GM10266 (cell line): ENCODE data around the gene PIPOX.

Experiments
- DNase-seq: peaks from one replicate; pipeline ENCODE4 v3.0.0; 2012; ENCODE audit errors: extremely low spot score
- TF ChIP-seq, protein P1 (sequence below): IDR thresholded peaks from 2 replicates; pipeline ENCODE4 v1.5.1; 2012; ENCODE audit warnings: mild to moderate bottlenecking, low read depth; ENCODE audit not compliant: control insufficient read depth, insufficient read depth; ENCODE audit errors: missing control alignments

The PIPOX gene

DNA sequence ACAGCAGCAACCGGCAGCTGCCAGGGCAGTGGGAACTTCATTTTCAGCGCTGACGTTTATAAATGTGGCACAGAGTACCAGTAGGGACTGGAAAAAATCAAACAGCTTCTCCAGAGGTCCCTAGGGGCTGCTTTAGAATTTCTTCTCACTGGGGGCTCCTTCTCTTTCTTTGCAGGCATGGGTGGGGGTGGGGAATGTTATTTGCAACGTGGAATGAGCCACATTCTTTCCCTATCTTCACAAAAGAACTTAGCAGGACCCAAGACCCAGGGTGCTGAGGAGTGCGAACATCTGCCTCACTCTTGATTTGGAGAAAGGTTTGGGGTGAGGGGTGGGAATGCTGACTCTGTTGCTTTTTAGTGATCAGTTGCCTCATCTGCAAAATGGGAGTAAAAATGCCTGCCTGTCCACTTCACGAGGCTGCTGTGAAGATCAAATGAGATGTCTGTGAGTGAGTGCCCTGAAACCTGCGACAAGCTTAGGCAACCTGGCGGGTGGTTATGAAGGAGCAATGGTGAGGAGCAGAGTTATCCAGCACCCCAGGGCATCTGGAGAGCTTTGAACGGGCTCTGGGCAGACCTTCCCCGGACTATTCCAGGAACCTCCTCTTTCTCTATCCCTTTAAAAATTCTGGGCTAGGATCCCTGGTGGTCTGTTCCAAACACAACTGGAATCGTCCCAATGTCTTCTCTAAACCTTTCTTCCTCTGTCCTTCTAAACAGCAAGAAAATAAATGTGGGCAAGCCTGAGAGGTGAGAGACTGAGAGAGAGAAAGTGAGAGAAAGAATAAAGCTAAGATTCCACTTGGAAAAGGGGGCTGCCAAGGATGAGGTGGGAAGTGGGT lies 10.7 kb upstream of the PIPOX start:
- TF ChIP-seq, protein P1, sequence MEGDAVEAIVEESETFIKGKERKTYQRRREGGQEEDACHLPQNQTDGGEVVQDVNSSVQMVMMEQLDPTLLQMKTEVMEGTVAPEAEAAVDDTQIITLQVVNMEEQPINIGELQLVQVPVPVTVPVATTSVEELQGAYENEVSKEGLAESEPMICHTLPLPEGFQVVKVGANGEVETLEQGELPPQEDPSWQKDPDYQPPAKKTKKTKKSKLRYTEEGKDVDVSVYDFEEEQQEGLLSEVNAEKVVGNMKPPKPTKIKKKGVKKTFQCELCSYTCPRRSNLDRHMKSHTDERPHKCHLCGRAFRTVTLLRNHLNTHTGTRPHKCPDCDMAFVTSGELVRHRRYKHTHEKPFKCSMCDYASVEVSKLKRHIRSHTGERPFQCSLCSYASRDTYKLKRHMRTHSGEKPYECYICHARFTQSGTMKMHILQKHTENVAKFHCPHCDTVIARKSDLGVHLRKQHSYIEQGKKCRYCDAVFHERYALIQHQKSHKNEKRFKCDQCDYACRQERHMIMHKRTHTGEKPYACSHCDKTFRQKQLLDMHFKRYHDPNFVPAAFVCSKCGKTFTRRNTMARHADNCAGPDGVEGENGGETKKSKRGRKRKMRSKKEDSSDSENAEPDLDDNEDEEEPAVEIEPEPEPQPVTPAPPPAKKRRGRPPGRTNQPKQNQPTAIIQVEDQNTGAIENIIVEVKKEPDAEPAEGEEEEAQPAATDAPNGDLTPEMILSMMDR, result no peak
- DNase-seq, result no peak

DNA sequence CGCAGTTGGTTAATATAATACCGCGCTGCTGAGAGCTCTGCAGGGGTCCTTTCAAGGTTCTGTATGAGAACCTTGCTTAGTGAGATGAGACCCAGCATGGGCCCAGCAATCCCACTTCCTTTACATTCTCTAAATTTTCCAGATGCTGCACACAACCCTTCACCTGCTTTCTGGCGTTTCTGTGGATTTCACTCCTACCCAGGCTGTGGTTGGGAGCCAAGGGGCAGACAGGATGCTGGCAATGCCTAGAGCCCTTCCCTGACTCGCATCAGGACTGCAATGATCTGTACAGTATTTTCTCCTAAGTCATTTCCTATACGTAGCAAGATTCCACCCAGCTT lies 10.1 kb upstream of the PIPOX start:
- TF ChIP-seq, protein P1, result no peak
- DNase-seq, result no peak

DNA sequence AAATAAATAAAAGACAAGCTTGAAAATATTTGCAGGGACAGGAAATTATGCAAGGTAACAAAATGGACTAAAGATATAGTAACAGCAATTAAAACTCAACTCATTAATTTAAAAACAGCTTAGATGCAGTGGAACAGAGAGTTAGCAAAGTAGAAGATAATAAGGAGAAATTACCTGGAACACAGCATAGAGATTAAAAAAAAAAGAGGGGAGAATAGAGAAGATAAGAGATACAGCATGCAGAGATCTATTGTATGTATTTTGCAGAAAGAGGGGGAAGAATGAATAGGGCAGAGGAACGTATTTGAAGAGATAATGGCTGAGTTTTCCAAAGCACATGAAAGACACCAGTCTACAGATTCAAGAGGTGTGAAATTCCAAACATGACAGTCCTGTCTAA lies 8.4 kb upstream of the PIPOX start:
- TF ChIP-seq, protein P1, result no peak
- no peak for DNase-seq

DNA sequence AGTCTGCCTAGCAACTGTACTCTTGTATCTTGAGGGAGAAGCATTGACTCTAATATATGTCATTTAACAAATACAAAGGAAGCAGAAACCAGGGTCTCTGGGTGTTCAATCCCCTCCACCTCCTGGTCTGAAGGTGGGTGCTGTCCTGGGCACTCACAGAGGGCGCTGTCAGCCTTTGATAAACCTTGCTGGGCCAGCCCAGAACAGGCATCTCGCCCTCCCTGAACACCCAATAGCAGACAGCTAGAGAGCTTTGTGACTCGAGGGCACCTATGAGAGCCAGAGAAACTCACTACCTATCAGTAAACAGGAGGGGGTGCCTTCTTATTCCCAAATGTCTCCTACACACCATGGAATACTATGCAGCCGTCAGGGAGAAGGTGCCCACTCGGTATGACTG lies 6.4 kb upstream of the PIPOX start:
- DNase-seq, result no peak
- TF ChIP-seq, protein P1, result no peak

DNA sequence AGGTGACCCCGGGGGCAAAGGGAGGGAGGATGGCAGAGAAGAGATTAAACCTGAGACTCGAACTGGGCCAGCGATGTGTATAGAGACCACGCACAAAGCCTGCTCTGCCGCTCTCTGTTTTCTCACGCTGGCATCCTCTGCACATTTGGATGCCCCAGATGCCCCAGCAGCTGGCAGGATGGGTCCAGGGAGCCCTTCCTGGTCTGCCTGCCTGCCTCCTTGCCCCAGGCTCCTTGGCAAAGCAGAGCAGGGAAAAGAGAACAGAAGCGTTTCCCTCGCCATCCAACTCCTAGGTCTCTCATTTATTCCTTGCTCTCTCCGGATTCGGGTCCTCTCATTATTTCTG lies 5.2 kb upstream of the PIPOX start:
- DNase-seq, result no peak
- TF ChIP-seq, protein P1, result no peak

DNA sequence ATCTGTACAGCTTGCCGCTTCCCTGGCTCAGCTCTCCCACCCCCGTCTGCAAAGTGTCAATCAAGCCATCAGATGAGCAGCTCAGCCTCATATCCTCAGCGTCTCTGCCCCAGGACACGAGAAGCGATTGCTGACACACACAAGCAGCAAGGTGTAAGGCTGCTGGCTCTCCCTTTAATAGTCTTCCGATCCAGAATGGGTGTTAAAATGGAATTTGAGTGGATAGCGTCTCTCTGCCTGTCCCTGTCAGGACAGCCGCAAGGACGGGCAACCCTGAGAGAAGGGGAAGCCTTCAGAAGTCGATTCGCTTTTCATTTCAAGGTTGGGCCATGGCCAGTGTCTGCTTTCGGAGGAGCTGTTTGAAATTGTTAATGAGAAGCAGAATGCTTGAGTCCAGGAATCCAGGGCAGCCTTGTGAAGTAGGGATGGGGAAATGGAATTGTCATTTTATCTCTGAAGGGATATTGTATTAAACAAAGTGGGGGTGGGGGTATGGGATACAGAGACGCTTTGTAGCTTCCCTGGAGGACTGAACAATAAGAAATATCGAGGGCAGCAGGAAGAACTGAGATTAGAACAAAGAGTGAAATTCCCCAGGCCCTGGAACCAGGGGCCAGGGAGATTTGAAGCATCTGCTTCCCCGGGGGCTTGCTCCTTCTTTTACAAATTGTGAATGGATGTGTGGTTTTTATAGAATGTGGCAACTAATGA lies 4.7 kb upstream of the PIPOX start:
- TF ChIP-seq, protein P1, result no peak
- DNase-seq, result no peak
